ENCODE measurements around the gene RXRA. TPM values are rescaled to one million over a fixed set of nuclear protein-coding genes. Genes with fewer than 3 reads are reported as not detected.

The RXRA gene
- total and polyA plus RNA-seq, 2 donors (not counting 1 experiment from before 2014, with no cell fraction given): 2.6 to 6.8 TPM

GRCh38 chr9:134476272-134476941 lies 150.2 kb downstream of the RXRA start:
- no peaks in the 10 kb centered on the region for H3K27me3 ChIP-seq (replicated peaks in 1 of 4; ENCODE audit: control extremely low read depth in 1 of 4, control insufficient read depth in 3 of 4, insufficient read depth in 4 of 4, low read length in 3 of 4)
- WGBS (ENCODE audit: insufficient coverage): 90% methylated on average over 9 of the region's 9 CpGs
- no peak overlapping the region for H3K4me3 Mint-ChIP-seq
- H3K9ac ChIP-seq (ENCODE audit: low read length): no peak overlapping the region
- CTCF ChIA-PET: interaction anchor here (0.9 kb wide), 1 partner anchor 27 kb away, joined by 3 read pairs; no protein-coding TSS in a partner anchor
- intact Hi-C loops (cut with micrococcal nuclease): no loop called here
- no peaks in the 10 kb centered on the region for H4K20me1 ChIP-seq (ENCODE audit: control insufficient read depth, insufficient read depth, low read length, poor library complexity, severe bottlenecking)
- DNase-seq: peak; percentile 58
- POLR2A ChIA-PET: interaction anchor here (1.2 kb wide), 1 partner anchor 312 kb away, joined by 4 read pairs; the partner anchor contains the start of gene RNU6ATAC
- H3K9me3 ChIP-seq (ENCODE audit: control extremely low read depth in 1 of 3, control insufficient read depth in 2 of 3, insufficient read depth in 1 of 3, low read length in 2 of 3): peaks cover 0 to 41% (median 9%) of the 10 kb centered on the region in 3 donors
- H3K27ac ChIP-seq (ENCODE audit: low read length in 2 of 2): peak overlapping the region; percentile 64 to 79
- no peak for TF ChIP-seq EZH2 (IDR thresholded peaks at IDR 0.05; ENCODE audit: borderline replicate concordance, insufficient read depth, low read depth, low read length, poor library complexity, severe bottlenecking)
- TF ChIP-seq, protein P1, sequence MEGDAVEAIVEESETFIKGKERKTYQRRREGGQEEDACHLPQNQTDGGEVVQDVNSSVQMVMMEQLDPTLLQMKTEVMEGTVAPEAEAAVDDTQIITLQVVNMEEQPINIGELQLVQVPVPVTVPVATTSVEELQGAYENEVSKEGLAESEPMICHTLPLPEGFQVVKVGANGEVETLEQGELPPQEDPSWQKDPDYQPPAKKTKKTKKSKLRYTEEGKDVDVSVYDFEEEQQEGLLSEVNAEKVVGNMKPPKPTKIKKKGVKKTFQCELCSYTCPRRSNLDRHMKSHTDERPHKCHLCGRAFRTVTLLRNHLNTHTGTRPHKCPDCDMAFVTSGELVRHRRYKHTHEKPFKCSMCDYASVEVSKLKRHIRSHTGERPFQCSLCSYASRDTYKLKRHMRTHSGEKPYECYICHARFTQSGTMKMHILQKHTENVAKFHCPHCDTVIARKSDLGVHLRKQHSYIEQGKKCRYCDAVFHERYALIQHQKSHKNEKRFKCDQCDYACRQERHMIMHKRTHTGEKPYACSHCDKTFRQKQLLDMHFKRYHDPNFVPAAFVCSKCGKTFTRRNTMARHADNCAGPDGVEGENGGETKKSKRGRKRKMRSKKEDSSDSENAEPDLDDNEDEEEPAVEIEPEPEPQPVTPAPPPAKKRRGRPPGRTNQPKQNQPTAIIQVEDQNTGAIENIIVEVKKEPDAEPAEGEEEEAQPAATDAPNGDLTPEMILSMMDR (IDR thresholded peaks at IDR 0.05): no peak
- ATAC-seq (ENCODE audit: low read depth): no peak
- no peaks in the 10 kb centered on the region for H3K79me2 ChIP-seq (ENCODE audit: control insufficient read depth, insufficient read depth, low read length)
- H3K9me3 Mint-ChIP-seq (ENCODE audit: insufficient read depth): no peaks in the 10 kb centered on the region
- H3K4me3 ChIP-seq (ENCODE audit: control extremely low read depth in 1 of 5, extremely low read depth in 1 of 5, insufficient read depth in 1 of 5, low read depth in 2 of 5, low read length in 4 of 5): no peak overlapping the region
- H3K27me3 Mint-ChIP-seq: no peaks in the 10 kb centered on the region
- H3K4me1 ChIP-seq (ENCODE audit: control insufficient read depth in 2 of 2, insufficient read depth in 2 of 2, low read length in 2 of 2): peaks cover 17 to 37% of the 10 kb centered on the region in 2 donors
- peaks cover 10% of the 10 kb centered on the region for H3K4me1 Mint-ChIP-seq
- H3K4me2 ChIP-seq (replicated peaks; ENCODE audit: low read depth, low read length, poor library complexity, severe bottlenecking): no peak overlapping the region
- H2AFZ ChIP-seq (ENCODE audit: insufficient read depth, low read depth, low read length, poor library complexity, severe bottlenecking): no peak overlapping the region
- H3K27ac Mint-ChIP-seq: peak overlapping the region; percentile 73
- H3K36me3 ChIP-seq (replicated peaks in 1 of 2; ENCODE audit: control extremely low read depth in 1 of 2, control insufficient read depth in 1 of 2, extremely low read depth in 1 of 2, insufficient read depth in 2 of 2, low read length in 1 of 2): no peaks in the 10 kb centered on the region

DNA sequence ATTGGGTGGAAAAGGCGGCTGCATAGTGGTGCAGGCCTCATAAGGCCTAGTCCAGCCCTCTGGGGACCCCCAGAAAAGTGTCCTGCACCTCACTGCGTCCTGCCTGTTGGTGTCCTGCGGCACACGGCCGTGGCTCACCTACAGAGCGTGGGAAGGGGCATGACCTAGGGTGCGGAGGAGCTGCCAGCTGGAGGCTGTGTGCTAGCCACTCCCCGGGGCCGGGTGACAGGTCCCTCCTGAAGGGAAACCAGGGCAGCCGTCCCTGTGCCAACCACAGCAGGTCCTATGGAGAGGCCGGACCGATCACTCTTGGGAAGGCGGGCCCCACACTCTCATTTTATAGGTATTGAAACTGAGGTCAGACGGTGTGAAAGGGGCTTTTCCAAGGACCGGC lies 150.7 kb downstream of the RXRA start:
- Mint-ChIP-seq H3K9me3 (ENCODE audit: insufficient read depth) (no peaks in the 10 kb centered on the region), H3K27ac (peak overlapping the region; percentile 73), H3K27me3 (no peaks in the 10 kb centered on the region), H3K4me3 (no peak overlapping the region), H3K4me1 (peaks cover 10% of the 10 kb centered on the region)
- Histone ChIP-seq H3K27ac (ENCODE audit: low read length in 2 of 2) (peak overlapping the region; percentile 64 to 69), H3K4me2 (replicated peaks; ENCODE audit: low read depth, low read length, poor library complexity, severe bottlenecking) (no peak overlapping the region), H4K20me1 (ENCODE audit: control insufficient read depth, insufficient read depth, low read length, poor library complexity, severe bottlenecking) (no peaks in the 10 kb centered on the region), H3K9ac (ENCODE audit: low read length) (no peak overlapping the region), H3K27me3 (replicated peaks in 1 of 4; ENCODE audit: control extremely low read depth in 1 of 4, control insufficient read depth in 3 of 4, insufficient read depth in 4 of 4, low read length in 3 of 4) (no peaks in the 10 kb centered on the region), H3K36me3 (replicated peaks in 1 of 2; ENCODE audit: control extremely low read depth in 1 of 2, control insufficient read depth in 1 of 2, extremely low read depth in 1 of 2, insufficient read depth in 2 of 2, low read length in 1 of 2) (no peaks in the 10 kb centered on the region), H3K9me3 (ENCODE audit: control extremely low read depth in 1 of 3, control insufficient read depth in 2 of 3, insufficient read depth in 1 of 3, low read length in 2 of 3) (peaks cover 0 to 41% (median 9%) of the 10 kb centered on the region in 3 donors), H2AFZ (ENCODE audit: insufficient read depth, low read depth, low read length, poor library complexity, severe bottlenecking) (no peak overlapping the region), H3K79me2 (ENCODE audit: control insufficient read depth, insufficient read depth, low read length) (no peaks in the 10 kb centered on the region), H3K4me3 (ENCODE audit: control extremely low read depth in 1 of 5, extremely low read depth in 1 of 5, insufficient read depth in 1 of 5, low read depth in 2 of 5, low read length in 4 of 5) (no peak overlapping the region), H3K4me1 (ENCODE audit: control insufficient read depth in 2 of 2, insufficient read depth in 2 of 2, low read length in 2 of 2) (peaks cover 17 to 37% of the 10 kb centered on the region in 2 donors)
- no peak for TF ChIP-seq EZH2 (IDR thresholded peaks at IDR 0.05; ENCODE audit: borderline replicate concordance, insufficient read depth, low read depth, low read length, poor library complexity, severe bottlenecking)
- TF ChIP-seq, protein P1 (IDR thresholded peaks at IDR 0.05): no peak
- WGBS (ENCODE audit: insufficient coverage): 97% methylated on average over 15 of the region's 15 CpGs
- intact Hi-C loops (cut with micrococcal nuclease): no loop called here
- ATAC-seq (ENCODE audit: low read depth) (no peak), DNase-seq (no peak)
- ChIA-PET CTCF (interaction anchor here (0.9 kb wide), 1 partner anchor 27 kb away, joined by 3 read pairs; no protein-coding TSS in a partner anchor), POLR2A (no interaction called here)
